Neural progenitor cell (in vitro differentiated cells): ENCODE measurements around the gene TMEM63C.

Experiments
- EZH2 ChIP-seq: fragments of 200-600 bp; sonication (generic); IDR thresholded peaks from 2 replicates; pipeline ENCODE4 v1.6.1; 2017; ENCODE audit warnings: antibody characterized with exemption, mild to moderate bottlenecking, moderate library complexity
- EZH2phosphoT487 ChIP-seq: fragments of 200-600 bp; sonication (generic); IDR thresholded peaks from 2 replicates; pipeline ENCODE4 v1.6.1; 2017; ENCODE audit warnings: antibody characterized with exemption
- TF ChIP-seq, protein P1 (sequence below): fragments of 200-600 bp; sonication (generic); IDR thresholded peaks from 2 replicates; pipeline ENCODE4 v1.5.1; 2017; ENCODE audit warnings: antibody characterized with exemption, mild to moderate bottlenecking

DNA sequence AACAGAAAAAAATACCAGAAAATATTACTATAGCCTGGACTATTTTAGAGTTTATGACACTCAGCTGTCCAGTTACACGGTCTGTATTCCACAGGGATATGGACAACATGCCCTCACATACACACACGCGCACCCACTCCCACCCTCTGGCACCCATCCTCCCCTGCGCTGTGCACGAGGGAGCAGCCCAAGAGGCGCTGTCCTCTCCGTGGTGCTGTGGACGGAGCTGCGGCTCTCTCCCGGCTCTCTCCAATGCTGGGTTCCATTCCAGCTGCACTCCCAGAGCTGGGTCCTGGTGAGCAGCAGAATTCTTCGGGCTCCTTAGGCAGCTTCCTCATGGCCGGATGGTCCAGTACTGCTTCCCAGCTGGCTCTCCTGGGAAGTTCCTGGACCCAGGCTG is 95.4 kb downstream of the TMEM63C start:
- TF ChIP-seq, protein P1, sequence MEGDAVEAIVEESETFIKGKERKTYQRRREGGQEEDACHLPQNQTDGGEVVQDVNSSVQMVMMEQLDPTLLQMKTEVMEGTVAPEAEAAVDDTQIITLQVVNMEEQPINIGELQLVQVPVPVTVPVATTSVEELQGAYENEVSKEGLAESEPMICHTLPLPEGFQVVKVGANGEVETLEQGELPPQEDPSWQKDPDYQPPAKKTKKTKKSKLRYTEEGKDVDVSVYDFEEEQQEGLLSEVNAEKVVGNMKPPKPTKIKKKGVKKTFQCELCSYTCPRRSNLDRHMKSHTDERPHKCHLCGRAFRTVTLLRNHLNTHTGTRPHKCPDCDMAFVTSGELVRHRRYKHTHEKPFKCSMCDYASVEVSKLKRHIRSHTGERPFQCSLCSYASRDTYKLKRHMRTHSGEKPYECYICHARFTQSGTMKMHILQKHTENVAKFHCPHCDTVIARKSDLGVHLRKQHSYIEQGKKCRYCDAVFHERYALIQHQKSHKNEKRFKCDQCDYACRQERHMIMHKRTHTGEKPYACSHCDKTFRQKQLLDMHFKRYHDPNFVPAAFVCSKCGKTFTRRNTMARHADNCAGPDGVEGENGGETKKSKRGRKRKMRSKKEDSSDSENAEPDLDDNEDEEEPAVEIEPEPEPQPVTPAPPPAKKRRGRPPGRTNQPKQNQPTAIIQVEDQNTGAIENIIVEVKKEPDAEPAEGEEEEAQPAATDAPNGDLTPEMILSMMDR: no peak
- no peak for TF ChIP-seq EZH2phosphoT487
- TF ChIP-seq EZH2: no peak
